Activated CD8-positive, alpha-beta memory T cell treated with anti-CD3 and anti-CD28 coated beads for 1 hour (primary cell): Measurements from ENCODE around the gene TARM1.
"Not testable (repeated sequence)": the region's sequence is repeated elsewhere in the genome, so short reads cannot be mapped to it uniquely, and the experiment has no call there.

ENCODE experiments used
- DNase-seq, 2 donors: peaks; one replicate each; pipeline ENCODE4 v3.0.0-alpha.2; 2020; ENCODE audit warnings: low read depth in 1 of 2; ENCODE audit errors: extremely low read depth in 1 of 2

The TARM1 gene

GRCh38 chr19:54100561-54100960 lies 19.4 kb upstream of the TARM1 start, which contains the start of gene OSCAR:
TSS of gene OSCAR (minus strand) at chr19:54100803. CDS start at chr19:54100792, 11 bp downstream.
- no peak for DNase-seq

GRCh38 chr19:54099903-54100255 lies 18.7 kb upstream of the TARM1 start:
- DNase-seq: not testable (repeated sequence)

- no peak for DNase-seq
Observed at GRCh38 chr19:54099190-54099902, 18.2 kb upstream of the TARM1 start.

GRCh38 chr19:54096617-54097106 lies 15.5 kb upstream of the TARM1 start:
- DNase-seq: no peak

- DNase-seq: peak in 1 of 2 donors; percentile 35
Observed at GRCh38 chr19:54095859-54096616, 14.9 kb upstream of the TARM1 start.

- DNase-seq: no peak
Observed at GRCh38 chr19:54095136-54095858, 14.1 kb upstream of the TARM1 start.

- DNase-seq: no peak
Observed at GRCh38 chr19:54094426-54095000, 13.3 kb upstream of the TARM1 start.

GRCh38 chr19:54084410-54084809 lies 3.2 kb upstream of the TARM1 start:
- DNase-seq: no peak

- no peak for DNase-seq
Observed at GRCh38 chr19:54077334-54077733, 3.8 kb downstream of the TARM1 start.

GRCh38 chr19:54074851-54075250 lies 6.3 kb downstream of the TARM1 start:
- DNase-seq: no peak

GRCh38 chr19:54073829-54074228 lies 7.3 kb downstream of the TARM1 start:
- no peak for DNase-seq

- DNase-seq: no peak
Observed at GRCh38 chr19:54069470-54069869, 11.7 kb downstream of the TARM1 start.

- DNase-seq: no peak
Observed at GRCh38 chr19:54063350-54064116, 17.6 kb downstream of the TARM1 start, which contains the start of gene VSTM1. TSS of gene VSTM1 (minus strand) at chr19:54063897. CDS start at chr19:54063777, 120 bp downstream.

GRCh38 chr19:54062643-54063042 lies 18.5 kb downstream of the TARM1 start:
- no peak for DNase-seq

- no peak for DNase-seq
Observed at GRCh38 chr19:54047616-54048015, 33.5 kb downstream of the TARM1 start.

GRCh38 chr19:54045771-54046170 lies 35.4 kb downstream of the TARM1 start:
- DNase-seq: no peak

- no peak for DNase-seq
Observed at GRCh38 chr19:54042989-54043388, 38.2 kb downstream of the TARM1 start.

- DNase-seq: no peak
Observed at GRCh38 chr19:54041969-54042606, 39.1 kb downstream of the TARM1 start.

GRCh38 chr19:54040003-54040402 lies 41.2 kb downstream of the TARM1 start:
- DNase-seq: no peak

GRCh38 chr19:54036542-54036941 lies 44.6 kb downstream of the TARM1 start:
- not testable (repeated sequence) for DNase-seq
